H9 (cell line): ENCODE measurements around the gene MAP9. TPM values are rescaled to one million over a fixed set of nuclear protein-coding genes. Genes with fewer than 3 reads are reported as not detected.

Source experiments
- DNase-seq: peaks from one replicate; pipeline ENCODE4 v3.0.0-alpha.2; 2017
- H2AFZ ChIP-seq: one replicate; pipeline ENCODE4 v1.6.1; 2013; ENCODE audit warnings: mild to moderate bottlenecking, low read length, control low read depth, moderate library complexity
- H2AK5ac ChIP-seq: 2 replicates; pipeline ENCODE4 v1.6.1; 2013; ENCODE audit warnings: low read length, control low read depth, mixed read lengths; ENCODE audit not compliant: insufficient read length
- H2BK120ac ChIP-seq: one replicate; pipeline ENCODE4 v1.6.1; 2013; ENCODE audit warnings: low read depth, mild to moderate bottlenecking, low read length, control low read depth, inconsistent platforms; ENCODE audit not compliant: poor library complexity, severe bottlenecking
- H2BK12ac ChIP-seq: 2 replicates; pipeline ENCODE4 v1.6.1; 2013; ENCODE audit warnings: low read length, control low read depth, mixed read lengths, low read depth; ENCODE audit not compliant: insufficient read length
- H2BK15ac ChIP-seq: 2 replicates; pipeline ENCODE4 v1.6.1; 2013; ENCODE audit warnings: low read depth, low read length, control low read depth
- H2BK20ac ChIP-seq: one replicate; pipeline ENCODE4 v1.6.1; 2013; ENCODE audit warnings: low read depth, mild to moderate bottlenecking, low read length, control low read depth, inconsistent platforms; ENCODE audit not compliant: poor library complexity, severe bottlenecking
- H2BK5ac ChIP-seq: 2 replicates; pipeline ENCODE4 v1.6.1; 2013; ENCODE audit warnings: low read length, control low read depth, mixed read lengths; ENCODE audit not compliant: insufficient read length
- H3K14ac ChIP-seq: 2 replicates; pipeline ENCODE4 v1.6.1; 2013; ENCODE audit warnings: low read length, control low read depth; ENCODE audit not compliant: insufficient read depth
- H3K18ac ChIP-seq: 2 replicates; pipeline ENCODE4 v1.6.1; 2013; ENCODE audit warnings: low read depth, mild to moderate bottlenecking, mixed read lengths, low read length, control low read depth; ENCODE audit not compliant: insufficient read length
- H3K23ac ChIP-seq: 2 replicates; pipeline ENCODE4 v1.6.1; 2013; ENCODE audit warnings: low read length, control low read depth, mixed read lengths, low read depth; ENCODE audit not compliant: insufficient read length
- H3K23me2 ChIP-seq: 2 replicates; pipeline ENCODE4 v1.6.1; 2013; ENCODE audit warnings: low read depth, mild to moderate bottlenecking, mixed read lengths, low read length, control low read depth; ENCODE audit not compliant: insufficient read length, poor library complexity, severe bottlenecking
- H3K27ac ChIP-seq: 2 replicates; pipeline ENCODE4 v1.5.1; 2013; ENCODE audit warnings: low read length, control low read depth, mixed read lengths, low read depth; ENCODE audit not compliant: insufficient read length
- H3K27me3 ChIP-seq: 2 replicates; pipeline ENCODE4 v1.6.1; 2013; ENCODE audit warnings: low read length, control low read depth, inconsistent platforms; ENCODE audit not compliant: insufficient read depth
- H3K4ac ChIP-seq: 2 replicates; pipeline ENCODE4 v1.6.1; 2013; ENCODE audit warnings: low read depth, mild to moderate bottlenecking, control low read depth, inconsistent platforms, low read length, moderate library complexity
- H3K4me1 ChIP-seq: 2 replicates; pipeline ENCODE4 v1.6.1; 2013; ENCODE audit warnings: low read length, control low read depth, inconsistent platforms; ENCODE audit not compliant: insufficient read depth
- H3K4me2 ChIP-seq: 2 replicates; pipeline ENCODE4 v1.6.1; 2013; ENCODE audit warnings: low read length, control low read depth, mixed read lengths; ENCODE audit not compliant: insufficient read length, insufficient read depth
- H3K56ac ChIP-seq: 2 replicates; pipeline ENCODE4 v1.6.1; 2013; ENCODE audit warnings: low read depth, mild to moderate bottlenecking, mixed read lengths, low read length, control low read depth; ENCODE audit not compliant: insufficient read length
- H3K79me1 ChIP-seq: 2 replicates; pipeline ENCODE4 v1.6.1; 2013; ENCODE audit warnings: low read depth, mild to moderate bottlenecking, moderate library complexity, low read length, control low read depth, inconsistent platforms; ENCODE audit not compliant: insufficient read depth, poor library complexity, severe bottlenecking
- H3K79me2 ChIP-seq: 2 replicates; pipeline ENCODE4 v1.6.1; 2013; ENCODE audit warnings: low read length, control low read depth, inconsistent platforms; ENCODE audit not compliant: insufficient read depth
- H3K9ac ChIP-seq: 2 replicates; pipeline ENCODE4 v1.6.1; 2013; ENCODE audit warnings: low read length, control low read depth, mixed read lengths; ENCODE audit not compliant: insufficient read length; ENCODE audit errors: extremely low read depth
- H3K9me3 ChIP-seq: one replicate; pipeline ENCODE4 v1.6.1; 2013; ENCODE audit warnings: low read depth, low read length, inconsistent platforms; ENCODE audit not compliant: control insufficient read depth
- H3T11ph ChIP-seq: one replicate; pipeline ENCODE4 v1.6.1; 2013; ENCODE audit warnings: mild to moderate bottlenecking, low read length, control low read depth, inconsistent platforms
- H4K20me1 ChIP-seq: one replicate; pipeline ENCODE4 v1.6.1; 2013; ENCODE audit not compliant: control insufficient read depth, insufficient read length, insufficient read depth
- H4K5ac ChIP-seq: 2 replicates; pipeline ENCODE4 v1.6.1; 2013; ENCODE audit warnings: low read depth, mild to moderate bottlenecking, mixed read lengths, low read length, control low read depth; ENCODE audit not compliant: insufficient read length
- H4K8ac ChIP-seq: replicated peaks from 2 replicates; pipeline ENCODE4 v1.6.1; 2013; ENCODE audit warnings: low read length, control low read depth, mixed read lengths, low read depth; ENCODE audit not compliant: insufficient read length
- H4K91ac ChIP-seq: 2 replicates; pipeline ENCODE4 v1.6.1; 2013; ENCODE audit warnings: low read depth, mild to moderate bottlenecking, moderate library complexity, mixed read lengths, low read length, control low read depth; ENCODE audit not compliant: insufficient read length
- H3K27ac Mint-ChIP-seq, 3 experiments: 2 replicates in 2 of 3; 3 replicates in 1 of 3; pipeline ENCODE4 v1.8.0; 2020 to 2021; ENCODE audit warnings: mixed read lengths in 3 of 3, mild to moderate bottlenecking in 1 of 3, moderate library complexity in 1 of 3
- H3K27me3 Mint-ChIP-seq: 2 replicates; pipeline ENCODE4 v1.8.0; 2021; ENCODE audit warnings: low read depth, mild to moderate bottlenecking, moderate library complexity, mixed read lengths
- H3K36me3 Mint-ChIP-seq, 3 experiments: 2 replicates in 2 of 3; 3 replicates in 1 of 3; pipeline ENCODE4 v1.8.0; 2020 to 2021; ENCODE audit warnings: low read depth in 3 of 3, mixed read lengths in 3 of 3; ENCODE audit not compliant: insufficient read depth in 1 of 3
- H3K4me1 Mint-ChIP-seq, 2 experiments: 2 replicates each; pipeline ENCODE4 v1.8.0; 2020; ENCODE audit warnings: mixed read lengths in 2 of 2
- H3K4me3 Mint-ChIP-seq, 2 experiments: 2 replicates in 1 of 2; 3 replicates in 1 of 2; pipeline ENCODE4 v1.8.0; 2020 to 2021; ENCODE audit warnings: mild to moderate bottlenecking in 2 of 2, mixed read lengths in 2 of 2, moderate library complexity in 1 of 2
- H3K9me3 Mint-ChIP-seq, 2 experiments: 2 replicates in 1 of 2; 3 replicates in 1 of 2; pipeline ENCODE4 v1.8.0; 2020; ENCODE audit warnings: mild to moderate bottlenecking in 2 of 2, mixed read lengths in 2 of 2, moderate library complexity in 1 of 2
- CTCF ChIP-seq: fragments of 200-600 bp; sonication (generic); conservative IDR thresholded peaks from 3 replicates; pipeline ENCODE4 v1.8.0; 2021; ENCODE audit warnings: antibody characterized with exemption, mild to moderate bottlenecking
- WGBS: extraction: QIAGEN DNeasy Blood & Tissue Kit; methylation state at CpG from one replicate; pipeline ENCODE4 v1.1.7; 2013; ENCODE audit warnings: missing lambda C conversion rate, low lambda C conversion rate, mixed read lengths; ENCODE audit not compliant: insufficient read length; ENCODE audit errors: extremely low coverage; 5-methylcytosine and 5-hydroxymethylcytosine counted together
- total RNA-seq: library from RNA; stranded (reverse); gene quantifications from 2 replicates; pipeline ENCODE4 v1.2.1, GENCODE V29; 2021

The MAP9 gene
- total RNA-seq, 1 experiment from 2014 or later = 15.4 TPM

- Mint-ChIP-seq H3K4me3 (peak overlapping the region; percentile 43 to 87), H3K27ac (no peak overlapping the region), H3K36me3 (peaks cover 0 to 3% (median 0%) of the 10 kb centered on the region in 3 experiments; a peak in 1 of 7 replicates), H3K27me3 (peaks cover 24% of the 10 kb centered on the region), H3K4me1 (peaks cover 2 to 13% of the 10 kb centered on the region in 2 experiments; a peak in 3 of 4 replicates), H3K9me3 (peaks cover 0 to 3% of the 10 kb centered on the region in 2 experiments; a peak in 2 of 5 replicates)
- Histone ChIP-seq H3K27me3 (no peaks in the 10 kb centered on the region), H3K23me2 (no peaks in the 10 kb centered on the region), H2BK5ac (no peak overlapping the region), H4K20me1 (no peaks in the 10 kb centered on the region), H3K56ac (no peak overlapping the region), H3K4me2 (peak overlapping the region; percentile 63), H3K18ac (no peak overlapping the region), H3K9ac (no peak overlapping the region), H3K79me1 (no peaks in the 10 kb centered on the region), H2BK120ac (no peak overlapping the region), H4K8ac (no peak overlapping the region), H3K23ac (no peak overlapping the region), H3K4ac (no peak overlapping the region), H4K91ac (no peak overlapping the region), H3K4me1 (no peaks in the 10 kb centered on the region), H3K14ac (no peak overlapping the region), H3T11ph (no peak overlapping the region), H4K5ac (no peak overlapping the region), H3K9me3 (no peaks in the 10 kb centered on the region), H2BK20ac (no peak overlapping the region), H2BK15ac (no peak overlapping the region), H3K79me2 (no peaks in the 10 kb centered on the region), H2BK12ac (no peak overlapping the region), H3K27ac (no peak overlapping the region), H2AFZ (no peak overlapping the region), H2AK5ac (no peak overlapping the region)
- no peak for DNase-seq
- no CpG with 5 or more reads among the region's 3 CpGs for WGBS
- TF ChIP-seq CTCF = no peak
Measured at GRCh38 chr4:155377276-155377675, 511 bp upstream of the MAP9 start.
